Liver (tissue), 9 donors: ENCODE data around the gene CEP250. TPM values are rescaled to one million over a fixed set of nuclear protein-coding genes. Genes with fewer than 3 reads are reported as not detected.

ENCODE experiments used
- DNase-seq: peaks from one replicate; pipeline ENCODE4 v3.0.0-alpha.2; 2017; ENCODE audit warnings: low spot score
- H3K27ac ChIP-seq, 2 donors: one replicate each; pipeline ENCODE4 v1.7.0; 2013; ENCODE audit warnings: inconsistent platforms in 2 of 2, low read length in 2 of 2, control low read depth in 1 of 2, low read depth in 1 of 2, mild to moderate bottlenecking in 1 of 2
- H3K27me3 ChIP-seq, 4 donors: one replicate each; pipeline versions ENCODE4 v1.6.1 to v1.7.0; 2013; ENCODE audit warnings: low read length in 3 of 4, inconsistent platforms in 1 of 4, mild to moderate bottlenecking in 1 of 4, moderate library complexity in 1 of 4; ENCODE audit not compliant: control insufficient read depth in 4 of 4, insufficient read depth in 4 of 4
- H3K36me3 ChIP-seq, 4 donors: one replicate each; pipeline versions ENCODE4 v1.6.1 to v1.7.0; 2013; ENCODE audit warnings: low read length in 3 of 4, mild to moderate bottlenecking in 3 of 4, low read depth in 1 of 4, moderate library complexity in 1 of 4; ENCODE audit not compliant: control insufficient read depth in 4 of 4, insufficient read depth in 3 of 4
- H3K4me1 ChIP-seq, 4 donors: one replicate each; pipeline versions ENCODE4 v1.6.1 to v1.7.0; 2013; ENCODE audit warnings: low read length in 3 of 4, mild to moderate bottlenecking in 3 of 4, moderate library complexity in 1 of 4; ENCODE audit not compliant: control insufficient read depth in 4 of 4, insufficient read depth in 4 of 4
- H3K4me3 ChIP-seq, 3 donors: one replicate each; pipeline versions ENCODE4 v1.6.1 to v1.7.0; 2013; ENCODE audit warnings: low read length in 3 of 3, control low read depth in 1 of 3, low read depth in 1 of 3, mild to moderate bottlenecking in 1 of 3
- H3K9ac ChIP-seq, 2 donors: one replicate each; pipeline ENCODE4 v1.7.0; 2013; ENCODE audit warnings: low read length in 2 of 2, mild to moderate bottlenecking in 2 of 2, moderate library complexity in 2 of 2, control low read depth in 1 of 2, low read depth in 1 of 2
- H3K9me3 ChIP-seq, 4 donors: one replicate each; pipeline versions ENCODE4 v1.6.1 to v1.7.0; 2013; ENCODE audit warnings: low read length in 3 of 4; ENCODE audit not compliant: control insufficient read depth in 4 of 4
- EGR1 ChIP-seq, 2 donors: IDR thresholded peaks; 2 replicates each; pipeline ENCODE4 v1.6.1; 2016 to 2018; ENCODE audit warnings: antibody characterized with exemption in 2 of 2, low read depth in 2 of 2
- FOXA2 ChIP-seq: IDR thresholded peaks from 2 replicates; pipeline ENCODE4 v1.6.1; 2016; ENCODE audit warnings: antibody characterized with exemption
- GABPA ChIP-seq, 2 donors: IDR thresholded peaks in 1 of 2; conservative IDR thresholded peaks in 1 of 2; 2 replicates each; pipeline ENCODE4 v1.6.1; 2016; ENCODE audit warnings: antibody characterized with exemption in 2 of 2, mild to moderate bottlenecking in 1 of 2, moderate library complexity in 1 of 2
- HNF4A ChIP-seq, 2 donors: conservative IDR thresholded peaks; 2 replicates each; pipeline ENCODE4 v1.6.1; 2016; ENCODE audit warnings: antibody characterized with exemption in 2 of 2, mild to moderate bottlenecking in 2 of 2
- JUND ChIP-seq, 2 donors: IDR thresholded peaks; 2 replicates each; pipeline ENCODE4 v1.6.1; 2016; ENCODE audit warnings: antibody characterized with exemption in 2 of 2
- MAX ChIP-seq: IDR thresholded peaks from 2 replicates; pipeline ENCODE4 v1.6.1; 2016; ENCODE audit warnings: antibody characterized with exemption
- NR2F2 ChIP-seq: IDR thresholded peaks from 2 replicates; pipeline ENCODE4 v1.6.1; 2016; ENCODE audit warnings: antibody characterized with exemption
- REST ChIP-seq: IDR thresholded peaks from 2 replicates; pipeline ENCODE4 v1.6.1; 2016; ENCODE audit warnings: antibody characterized with exemption, mild to moderate bottlenecking
- RXRA ChIP-seq, 2 donors: IDR thresholded peaks; 2 replicates each; pipeline ENCODE4 v1.6.1; 2017 to 2018; ENCODE audit warnings: antibody characterized with exemption in 2 of 2, mild to moderate bottlenecking in 1 of 2
- TAF1 ChIP-seq: conservative IDR thresholded peaks from 2 replicates; pipeline ENCODE4 v1.6.1; 2016; ENCODE audit warnings: antibody characterized with exemption, mild to moderate bottlenecking
- YY1 ChIP-seq: IDR thresholded peaks from 2 replicates; pipeline ENCODE4 v1.6.1; 2016; ENCODE audit warnings: antibody characterized with exemption, mild to moderate bottlenecking
- ZBTB33 ChIP-seq: IDR thresholded peaks from 2 replicates; pipeline ENCODE4 v1.6.1; 2016; ENCODE audit warnings: antibody characterized with exemption
- WGBS: extraction: QIAGEN DNeasy Blood & Tissue Kit; methylation state at CpG from one replicate; pipeline ENCODE4 v1.1.7; 2013; 5-methylcytosine and 5-hydroxymethylcytosine counted together
- polyA plus RNA-seq, 2 donors: library from polyadenylated mRNA; stranded (reverse) in 1 of 2; unstranded in 1 of 2; fragments of 200-250 nt in 1 of 2; fragments of >200 nt in 1 of 2; fragmentation: Nextera tagmentation in 1 of 2; extraction: Ambion mirVana in 1 of 2; gene quantifications; one replicate each; pipeline versions ENCODE4 v1.2.1 to v1.2.3, GENCODE V29; 2013 to 2015
- total RNA-seq, 2 donors: library from RNA; depleted of rRNA; stranded (reverse); fragments of >200 nt; gene quantifications; one replicate each; pipeline ENCODE4 v1.2.3, GENCODE V29; 2014
- donor health status: healthy.
- donor health status: healthy.
- donor health status: healthy.
- donor health status: healthy.
- donor health status: healthy.

The CEP250 gene
- total and polyA plus RNA-seq, 4 donors: 3.4 to 13.3 (median 8.3) TPM

GRCh38 chr20:35502352-35502751 lies 47.0 kb downstream of the CEP250 start (continued):
- TF ChIP-seq GABPA (IDR thresholded peaks at IDR 0.05 in 1 of 2, conservative IDR thresholded peaks at IDR 0.05 in 1 of 2) (no peak), YY1 (no peak), RXRA (IDR thresholded peaks at IDR 0.05) (no peak)

- no peak overlapping the region for H3K9ac ChIP-seq
- no peak for DNase-seq
- H3K9me3 ChIP-seq: no peaks in the 10 kb centered on the region
- TF ChIP-seq REST (no peak), TAF1 (no peak), JUND (IDR thresholded peaks at IDR 0.05) (no peak), GABPA (IDR thresholded peaks at IDR 0.05 in 1 of 2, conservative IDR thresholded peaks at IDR 0.05 in 1 of 2) (no peak), MAX (no peak), ZBTB33 (no peak), RXRA (IDR thresholded peaks at IDR 0.05) (no peak), FOXA2 (no peak), HNF4A (conservative IDR thresholded peaks at IDR 0.05) (no peak), EGR1 (IDR thresholded peaks at IDR 0.05; ENCODE audit: low read depth in 2 of 2) (no peak)
- H3K4me3 ChIP-seq: no peak overlapping the region
- 95% methylated on average over 10 of the region's 10 CpGs for WGBS
- H3K36me3 ChIP-seq: peaks cover 6 to 81% (median 35%) of the 10 kb centered on the region in 4 donors
- no peaks in the 10 kb centered on the region for H3K27me3 ChIP-seq
- H3K27ac ChIP-seq: no peak overlapping the region
- H3K4me1 ChIP-seq: no peaks in the 10 kb centered on the region
Observed at GRCh38 chr20:35503281-35503680, 47.9 kb downstream of the CEP250 start.

- TF ChIP-seq TAF1: no peak
- TF ChIP-seq REST: no peak
- TF ChIP-seq NR2F2: no peak
- no peak overlapping the region for H3K9ac ChIP-seq
- no peaks in the 10 kb centered on the region for H3K9me3 ChIP-seq
- no peaks in the 10 kb centered on the region for H3K4me1 ChIP-seq
- WGBS: 94% methylated on average over 16 of the region's 16 CpGs
- no peaks in the 10 kb centered on the region for H3K27me3 ChIP-seq
- peaks cover 6 to 83% (median 33%) of the 10 kb centered on the region in 4 donors for H3K36me3 ChIP-seq
- no peak for DNase-seq
- H3K27ac ChIP-seq: no peak overlapping the region
- no peak overlapping the region for H3K4me3 ChIP-seq
Observed at GRCh38 chr20:35503841-35504561, 48.6 kb downstream of the CEP250 start.
